SK-N-SH (cell line): ENCODE measurements around the gene POT1. TPM values are rescaled to one million over a fixed set of nuclear protein-coding genes. Genes with fewer than 3 reads are reported as not detected.

Experiments
- CTCF ChIA-PET: fragments of 300-600, 350-600 bp; formaldehyde crosslinking; extraction: SDS; loops from one replicate; lab custom pipeline; 2021; lab: Yijun Ruan, JAX
- POLR2A ChIA-PET: fragments of 350-600 bp; sonication (Branson Sonifier 250); formaldehyde crosslinking; extraction: SDS; loops from one replicate; lab custom pipeline; 2020; ENCODE audit warnings: antibody characterized with exemption, inconsistent platforms; lab: Yijun Ruan, JAX
- DNase-seq: peaks from one replicate; pipeline ENCODE4 v3.0.0; 2012
- H2AFZ ChIP-seq: fragments of 200-600 bp; sonication (generic); 2 replicates; pipeline ENCODE4 v1.8.1; 2016; ENCODE audit warnings: antibody characterized with exemption, mild to moderate bottlenecking, low read depth
- H3F3A ChIP-seq: fragments of 200-600 bp; sonication (generic); replicated peaks from 2 replicates; pipeline ENCODE3; 2016; ENCODE audit warnings: antibody characterized with exemption, mild to moderate bottlenecking; ENCODE audit not compliant: insufficient read depth
- H3K27ac ChIP-seq, 2 experiments: fragments of 200-500 bp in 1 of 2; fragments of 200-600 bp in 1 of 2; sonication (Bioruptor generic) in 1 of 2; sonication (generic), shearing (Covaris generic) in 1 of 2; 2 replicates each; pipeline versions ENCODE4 v1.5.1 to v1.6.1; 2014 to 2016; ENCODE audit warnings: low read depth in 2 of 2, inconsistent platforms in 1 of 2, low read length in 1 of 2, mild to moderate bottlenecking in 1 of 2, mixed read lengths in 1 of 2
- H3K27me3 ChIP-seq: fragments of 200-600 bp; sonication (generic), shearing (Covaris generic); 2 replicates; pipeline ENCODE4 v1.6.1; 2016; ENCODE audit warnings: mixed run types; ENCODE audit not compliant: insufficient read depth
- H3K36me3 ChIP-seq, 2 experiments: fragments of 200-500 bp in 1 of 2; fragments of 200-600 bp in 1 of 2; sonication (Bioruptor generic) in 1 of 2; sonication (generic) in 1 of 2; replicated peaks in 1 of 2; 2 replicates each; pipeline versions ENCODE3 to v1.5.1; 2014 to 2016; ENCODE audit warnings: low read length in 1 of 2, mild to moderate bottlenecking in 1 of 2; ENCODE audit not compliant: insufficient read depth in 2 of 2, control insufficient read depth in 1 of 2
- H3K4me1 ChIP-seq, 2 experiments: fragments of 200-500 bp in 1 of 2; fragments of 200-600 bp in 1 of 2; sonication (Bioruptor generic) in 1 of 2; sonication (generic), shearing (Covaris generic) in 1 of 2; 2 replicates each; pipeline versions ENCODE4 v1.5.1 to v1.6.1; 2014 to 2016; ENCODE audit warnings: low read depth in 1 of 2, low read length in 1 of 2, mixed run types in 1 of 2; ENCODE audit not compliant: insufficient read depth in 2 of 2, control insufficient read depth in 1 of 2
- H3K4me2 ChIP-seq: fragments of 200-600 bp; sonication (generic), shearing (Covaris generic); 2 replicates; pipeline ENCODE4 v1.6.1; 2017; ENCODE audit warnings: mixed run types
- H3K4me3 ChIP-seq, 2 experiments: fragments of 200-500 bp in 1 of 2; fragments of 200-600 bp in 1 of 2; sonication (Bioruptor generic) in 1 of 2; sonication (generic), shearing (Covaris generic) in 1 of 2; 2 replicates each; pipeline versions ENCODE4 v1.5.1 to v1.8.1; 2014 to 2016; ENCODE audit warnings: low read depth in 2 of 2, inconsistent platforms in 1 of 2, low read length in 1 of 2, mild to moderate bottlenecking in 1 of 2, mixed read lengths in 1 of 2, moderate library complexity in 1 of 2
- H3K79me2 ChIP-seq: fragments of 200-600 bp; sonication (generic); 2 replicates; pipeline ENCODE4 v1.8.1; 2017; ENCODE audit warnings: mild to moderate bottlenecking; ENCODE audit not compliant: insufficient read depth
- H3K9ac ChIP-seq: fragments of 200-600 bp; sonication (generic); 2 replicates; pipeline ENCODE4 v1.6.1; 2017; ENCODE audit warnings: mixed run types
- H3K9me2 ChIP-seq: fragments of 200-600 bp; sonication (generic); 2 replicates; pipeline ENCODE4 v1.6.1; 2017; ENCODE audit warnings: mixed run types
- H3K9me3 ChIP-seq: fragments of 200-600 bp; sonication (generic); 2 replicates; pipeline ENCODE4 v1.6.1; 2017; ENCODE audit warnings: mixed run types, mild to moderate bottlenecking, moderate library complexity
- H4K20me1 ChIP-seq: fragments of 200-600 bp; sonication (generic); 2 replicates; pipeline ENCODE4 v1.6.1; 2017; ENCODE audit warnings: mild to moderate bottlenecking, mixed run types; ENCODE audit not compliant: insufficient read depth
- EP300 ChIP-seq, 2 experiments: IDR thresholded peaks; 2 replicates each; pipeline versions ENCODE4 v1.4.0 to v1.6.1; 2012; ENCODE audit warnings: borderline replicate concordance in 1 of 2, low read depth in 1 of 2, low read length in 1 of 2
- EZH2phosphoT487 ChIP-seq: fragments of 200-600 bp; sonication (generic); IDR thresholded peaks from 2 replicates; pipeline ENCODE4 v1.6.1; 2017; ENCODE audit warnings: low read depth, mixed run types, mild to moderate bottlenecking, antibody characterized with exemption, moderate library complexity, borderline replicate concordance
- FOXJ3 ChIP-seq: sonication (generic); formaldehyde crosslinking; IDR thresholded peaks from 2 replicates; pipeline ENCODE4 v1.5.1; 2020; ENCODE audit warnings: mild to moderate bottlenecking, missing genetic modification reagents
- GABPA ChIP-seq: IDR thresholded peaks from 2 replicates; pipeline ENCODE4 v1.4.0; 2012; ENCODE audit warnings: low read depth, mild to moderate bottlenecking
- GATA2 ChIP-seq: sonication (generic); formaldehyde crosslinking; IDR thresholded peaks from 2 replicates; pipeline ENCODE4 v1.5.0; 2020; ENCODE audit warnings: mild to moderate bottlenecking, missing genetic modification reagents
- IRF3 ChIP-seq: fragments of 150-350 bp; IDR thresholded peaks from 2 replicates; pipeline ENCODE4 v1.6.1; 2016; ENCODE audit warnings: mild to moderate bottlenecking, low read depth, low read length
- JUND ChIP-seq: IDR thresholded peaks from 2 replicates; pipeline ENCODE4 v1.4.0; 2012
- MEF2A ChIP-seq: IDR thresholded peaks from 2 replicates; pipeline ENCODE4 v1.4.0; 2012; ENCODE audit warnings: low read depth, borderline replicate concordance
- PBX3 ChIP-seq: IDR thresholded peaks from 2 replicates; pipeline ENCODE4; 2012
- POLR2AphosphoS5 ChIP-seq: IDR thresholded peaks from 2 replicates; pipeline ENCODE4 v1.6.1; 2012; ENCODE audit warnings: low read depth, low read length
- RCOR1 ChIP-seq: fragments of 150-350 bp; IDR thresholded peaks from 2 replicates; pipeline ENCODE4 v1.6.1; 2017; ENCODE audit warnings: antibody characterized with exemption, low read length
- REST ChIP-seq: IDR thresholded peaks from 2 replicates; pipeline ENCODE4 v1.6.1; 2012; ENCODE audit warnings: mild to moderate bottlenecking, low read depth, low read length, moderate library complexity
- RFX5 ChIP-seq: IDR thresholded peaks from 2 replicates; pipeline ENCODE4 v1.6.1; 2012; ENCODE audit warnings: mild to moderate bottlenecking, improper control_type of control experiment, low read length
- RXRA ChIP-seq: IDR thresholded peaks from 2 replicates; pipeline ENCODE4 v1.4.0; 2012; ENCODE audit warnings: low read depth, mild to moderate bottlenecking, borderline replicate concordance
- SMC3 ChIP-seq: IDR thresholded peaks from 2 replicates; pipeline ENCODE4 v1.6.1; 2012; ENCODE audit warnings: low read depth, low read length, improper control_type of control experiment
- TCF12 ChIP-seq: IDR thresholded peaks from 2 replicates; pipeline ENCODE4 v1.4.0; 2012
- USF2 ChIP-seq: fragments of 150-350 bp; IDR thresholded peaks from 2 replicates; pipeline ENCODE4 v1.6.1; 2017; ENCODE audit warnings: antibody characterized with exemption, low read length, low read depth, borderline replicate concordance
- YY1 ChIP-seq: IDR thresholded peaks from 2 replicates; pipeline ENCODE4 v1.4.0; 2012; ENCODE audit warnings: low read depth, mild to moderate bottlenecking
- WGBS: methylation state at CpG from one replicate; pipeline ENCODE4 v1.1.6; 2017; ENCODE audit warnings: low lambda C conversion rate; 5-methylcytosine and 5-hydroxymethylcytosine counted together
- polyA plus RNA-seq, 3 experiments: library from polyadenylated mRNA; depleted of rRNA; stranded (reverse); fragments of >200 nt; gene quantifications; 2 replicates each; pipeline ENCODE4 v1.2.3, GENCODE V29; 2012

POT1 gene
- polyA plus RNA-seq, 1 of the 3 experiments (the other 2 are of a cell fraction): 18.1 TPM

GRCh38 chr7:124879103-124879502, 50.5 kb downstream of the POT1 start:
- Histone ChIP-seq H3K4me3 (no peak overlapping the region), H3K4me2 (no peak overlapping the region)
- POLR2A ChIA-PET: no interaction called here

GRCh38 chr7:124874644-124875163, 54.9 kb downstream of the POT1 start:
- Histone ChIP-seq H3K9ac (no peak overlapping the region), H3K27me3 (no peaks in the 10 kb centered on the region), H3K4me3 (no peak overlapping the region), H3K9me2 (no peaks in the 10 kb centered on the region), H3K4me1 (no peaks in the 10 kb centered on the region; a peak in 1 of 4 replicates), H3F3A (no peaks in the 10 kb centered on the region), H3K9me3 (no peaks in the 10 kb centered on the region), H3K4me2 (no peak overlapping the region), H2AFZ (no peak overlapping the region), H4K20me1 (no peaks in the 10 kb centered on the region), H3K79me2 (no peaks in the 10 kb centered on the region), H3K27ac (no peak overlapping the region), H3K36me3 (peaks cover 7 to 19% of the 10 kb centered on the region in 2 experiments)
- ChIA-PET POLR2A (no interaction called here), CTCF (interaction anchor here (1.1 to 1.6 kb wide), 2 partner anchors 17 to 18 kb away, joined by 3 to 4 read pairs; no protein-coding TSS in a partner anchor)
- WGBS: 100% methylated on average over 3 of the region's 3 CpGs
- no peak for DNase-seq
- TF ChIP-seq MEF2A: no peak
- no peak for TF ChIP-seq RFX5
- no peak for TF ChIP-seq JUND
- TF ChIP-seq POLR2AphosphoS5: no peak
- no peak for TF ChIP-seq RCOR1
- TF ChIP-seq EP300 (IDR thresholded peaks at IDR 0.05; ENCODE audit: borderline replicate concordance in 1 of 2, low read depth in 1 of 2, low read length in 1 of 2): no peak
- no peak for TF ChIP-seq GATA2 (CRISPR knock-in tag)
- no peak for TF ChIP-seq USF2
- no peak for TF ChIP-seq PBX3
- no peak for TF ChIP-seq EZH2phosphoT487
- TF ChIP-seq FOXJ3 (CRISPR knock-in tag): no peak
- TF ChIP-seq YY1: no peak
- TF ChIP-seq GABPA: no peak
- TF ChIP-seq REST: no peak

More at GRCh38 chr7:124879103-124879502, 50.5 kb downstream of the POT1 start:
- TF ChIP-seq RXRA (no peak), SMC3 (no peak), IRF3 (no peak), TCF12 (no peak), GATA2 (CRISPR knock-in tag) (no peak), USF2 (no peak)
- no peaks in the 10 kb centered on the region for H3K4me1 ChIP-seq
- H3F3A ChIP-seq: peaks cover 11% of the 10 kb centered on the region
- DNase-seq: no peak
- no peaks in the 10 kb centered on the region for H3K79me2 ChIP-seq
- no peak overlapping the region for H3K27ac ChIP-seq
- no peaks in the 10 kb centered on the region for H4K20me1 ChIP-seq
- CTCF ChIA-PET: no interaction called here
- H3K9me3 ChIP-seq: no peaks in the 10 kb centered on the region
- 87% methylated on average over 2 of the region's 2 CpGs for WGBS
- peaks cover 11 to 28% of the 10 kb centered on the region in 2 experiments for H3K36me3 ChIP-seq
- no peak overlapping the region for H2AFZ ChIP-seq
- H3K27me3 ChIP-seq: no peaks in the 10 kb centered on the region
- H3K9me2 ChIP-seq: no peaks in the 10 kb centered on the region
- H3K9ac ChIP-seq: no peak overlapping the region
